GM12878 (cell line): Measurements from ENCODE around the gene TMEM88.
A peak's percentile ranks its signal among the peaks of the same experiment; 100 is the strongest.

Experiments used
- CBFB ChIP-seq: IDR thresholded peaks from 2 replicates; pipeline ENCODE4 v1.6.1; 2016; ENCODE audit warnings: antibody characterized with exemption, low read depth
- DPF2 ChIP-seq: fragments of 450-650 bp; IDR thresholded peaks from 2 replicates; pipeline ENCODE4 v1.6.1; 2017; ENCODE audit warnings: mild to moderate bottlenecking
- JUND ChIP-seq: IDR thresholded peaks from 2 replicates; pipeline ENCODE4 v1.6.1; 2012; ENCODE audit warnings: low read depth, mild to moderate bottlenecking, low read length, improper control_type of control experiment, moderate library complexity
- NFYB ChIP-seq: IDR thresholded peaks from 2 replicates; pipeline ENCODE4 v1.6.1; 2011; ENCODE audit warnings: low read depth, mild to moderate bottlenecking, low read length, improper control_type of control experiment, moderate library complexity; ENCODE audit not compliant: insufficient read depth
- NR2F1 ChIP-seq: fragments of 450-650 bp; conservative IDR thresholded peaks from 2 replicates; pipeline ENCODE4 v1.6.1; 2017; ENCODE audit warnings: mild to moderate bottlenecking
- RAD21 ChIP-seq: IDR thresholded peaks from 2 replicates; pipeline ENCODE4 v1.6.1; 2011; ENCODE audit warnings: mild to moderate bottlenecking, low read depth, low read length, moderate library complexity; ENCODE audit not compliant: insufficient read depth
- RFX5 ChIP-seq: IDR thresholded peaks from 2 replicates; pipeline ENCODE4 v1.6.1; 2011; ENCODE audit warnings: low read depth, low read length, improper control_type of control experiment
- SIN3A ChIP-seq: IDR thresholded peaks from 2 replicates; pipeline ENCODE4 v1.6.1; 2012; ENCODE audit warnings: low read depth, low read length, improper control_type of control experiment
- SMC3 ChIP-seq: IDR thresholded peaks from 2 replicates; pipeline ENCODE4 v1.6.1; 2011; ENCODE audit warnings: low read length, improper control_type of control experiment, borderline replicate concordance
- TARDBP ChIP-seq: IDR thresholded peaks from 2 replicates; pipeline ENCODE4 v1.6.1; 2016; ENCODE audit warnings: borderline replicate concordance
- TF ChIP-seq, protein P1 (sequence below), 3 experiments: IDR thresholded peaks in 2 of 3; conservative IDR thresholded peaks in 1 of 3; 2 replicates each; pipeline ENCODE4 v1.5.1; 2011; ENCODE audit warnings: low read depth in 3 of 3, low read length in 3 of 3, mild to moderate bottlenecking in 3 of 3, control low read depth in 2 of 3, moderate library complexity in 2 of 3, inconsistent platforms in 1 of 3, mixed read lengths in 1 of 3; ENCODE audit not compliant: control insufficient read depth in 2 of 3, insufficient read depth in 1 of 3; ENCODE audit errors: extremely low read depth in 1 of 3
- TF ChIP-seq, protein P2 (sequence below): fragments of 450-650 bp; formaldehyde crosslinking; IDR thresholded peaks from 2 replicates; pipeline ENCODE4 v1.4.0; 2022; ENCODE audit warnings: mild to moderate bottlenecking, moderate library complexity

DNA sequence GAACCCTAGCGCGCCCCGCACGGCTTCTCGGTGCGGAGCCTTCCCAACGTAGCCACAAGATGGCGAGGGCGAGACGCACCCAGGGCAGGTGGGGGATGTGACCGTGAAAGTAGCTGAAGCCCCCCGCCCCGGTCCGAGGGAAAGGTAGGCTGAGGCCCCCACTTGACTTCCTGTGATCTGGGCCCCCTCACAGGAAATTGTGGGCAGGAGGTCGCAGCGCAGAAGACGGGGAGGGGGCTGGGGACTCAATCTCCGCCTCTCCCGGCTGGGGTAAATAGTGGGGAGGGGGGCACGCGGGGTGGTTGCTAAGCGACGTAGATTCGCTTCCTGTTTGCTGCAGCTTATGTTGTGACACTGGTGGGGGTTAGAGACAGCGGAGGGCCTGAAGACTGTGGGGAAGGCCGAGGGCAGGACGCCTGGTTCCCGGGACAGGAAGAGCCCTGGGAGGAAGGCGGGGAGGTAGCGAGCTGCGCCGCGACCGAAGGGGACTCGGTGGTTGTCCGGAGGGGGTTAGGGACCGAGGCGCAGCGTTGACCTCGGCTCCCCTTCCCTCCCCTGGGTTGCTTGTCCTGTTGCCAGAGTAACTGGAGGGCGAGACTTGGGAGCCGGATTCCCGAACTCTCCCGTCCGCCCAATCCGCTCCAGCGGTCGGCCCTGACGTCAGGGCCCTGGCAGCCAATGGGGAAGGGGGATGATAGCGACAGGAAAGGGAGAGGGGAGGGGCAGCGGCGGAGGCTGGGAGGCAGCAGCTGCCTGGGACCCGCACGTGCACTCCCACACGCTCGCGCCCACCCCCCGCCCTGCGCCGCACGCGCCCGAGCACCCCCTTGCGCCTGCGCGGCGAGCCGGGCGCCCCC is 19.7 kb upstream of the TMEM88 start:
- TF ChIP-seq SMC3 (peak; percentile 74), NFYB (peak; percentile 75; the same call in 1 of the 2 replicates), NR2F1 (no peak; the same call in 1 of the 2 replicates), SIN3A (peak; percentile 84; the same call in 1 of the 2 replicates), JUND (0 out of 2 replicates have a peak, but pooled peaks have one; percentile 16), CBFB (no peak), TARDBP (no peak), RFX5 (peak; percentile 92), DPF2 (no peak), RAD21 (peak; percentile 78)
- TF ChIP-seq, protein P1, sequence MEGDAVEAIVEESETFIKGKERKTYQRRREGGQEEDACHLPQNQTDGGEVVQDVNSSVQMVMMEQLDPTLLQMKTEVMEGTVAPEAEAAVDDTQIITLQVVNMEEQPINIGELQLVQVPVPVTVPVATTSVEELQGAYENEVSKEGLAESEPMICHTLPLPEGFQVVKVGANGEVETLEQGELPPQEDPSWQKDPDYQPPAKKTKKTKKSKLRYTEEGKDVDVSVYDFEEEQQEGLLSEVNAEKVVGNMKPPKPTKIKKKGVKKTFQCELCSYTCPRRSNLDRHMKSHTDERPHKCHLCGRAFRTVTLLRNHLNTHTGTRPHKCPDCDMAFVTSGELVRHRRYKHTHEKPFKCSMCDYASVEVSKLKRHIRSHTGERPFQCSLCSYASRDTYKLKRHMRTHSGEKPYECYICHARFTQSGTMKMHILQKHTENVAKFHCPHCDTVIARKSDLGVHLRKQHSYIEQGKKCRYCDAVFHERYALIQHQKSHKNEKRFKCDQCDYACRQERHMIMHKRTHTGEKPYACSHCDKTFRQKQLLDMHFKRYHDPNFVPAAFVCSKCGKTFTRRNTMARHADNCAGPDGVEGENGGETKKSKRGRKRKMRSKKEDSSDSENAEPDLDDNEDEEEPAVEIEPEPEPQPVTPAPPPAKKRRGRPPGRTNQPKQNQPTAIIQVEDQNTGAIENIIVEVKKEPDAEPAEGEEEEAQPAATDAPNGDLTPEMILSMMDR (IDR thresholded peaks at IDR 0.05 in 2 of 3, conservative IDR thresholded peaks at IDR 0.05 in 1 of 3; ENCODE audit: control insufficient read depth in 2 of 3, extremely low read depth in 1 of 3, insufficient read depth in 1 of 3, low read depth in 3 of 3, low read length in 3 of 3) = peak; percentile 82 to 87 (median 85)
- TF ChIP-seq, protein P2, sequence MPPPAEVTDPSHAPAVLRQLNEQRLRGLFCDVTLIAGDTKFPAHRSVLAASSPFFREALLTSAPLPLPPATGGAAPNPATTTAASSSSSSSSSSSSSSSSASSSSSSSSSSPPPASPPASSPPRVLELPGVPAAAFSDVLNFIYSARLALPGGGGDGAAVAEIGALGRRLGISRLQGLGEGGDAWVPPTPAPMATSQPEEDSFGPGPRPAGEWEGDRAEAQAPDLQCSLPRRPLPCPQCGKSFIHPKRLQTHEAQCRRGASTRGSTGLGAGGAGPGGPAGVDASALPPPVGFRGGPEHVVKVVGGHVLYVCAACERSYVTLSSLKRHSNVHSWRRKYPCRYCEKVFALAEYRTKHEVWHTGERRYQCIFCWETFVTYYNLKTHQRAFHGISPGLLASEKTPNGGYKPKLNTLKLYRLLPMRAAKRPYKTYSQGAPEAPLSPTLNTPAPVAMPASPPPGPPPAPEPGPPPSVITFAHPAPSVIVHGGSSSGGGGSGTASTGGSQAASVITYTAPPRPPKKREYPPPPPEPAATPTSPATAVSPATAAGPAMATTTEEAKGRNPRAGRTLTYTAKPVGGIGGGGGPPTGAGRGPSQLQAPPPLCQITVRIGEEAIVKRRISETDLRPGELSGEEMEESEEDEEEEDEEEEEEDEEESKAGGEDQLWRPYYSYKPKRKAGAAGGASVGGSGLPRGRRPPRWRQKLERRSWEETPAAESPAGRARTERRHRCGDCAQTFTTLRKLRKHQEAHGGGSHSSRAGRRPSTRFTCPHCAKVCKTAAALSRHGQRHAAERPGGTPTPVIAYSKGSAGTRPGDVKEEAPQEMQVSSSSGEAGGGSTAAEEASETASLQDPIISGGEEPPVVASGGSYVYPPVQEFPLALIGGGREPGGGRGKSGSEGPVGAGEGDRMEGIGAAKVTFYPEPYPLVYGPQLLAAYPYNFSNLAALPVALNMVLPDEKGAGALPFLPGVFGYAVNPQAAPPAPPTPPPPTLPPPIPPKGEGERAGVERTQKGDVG (CRISPR knock-in tag) = no peak
